Immature natural killer cell (primary cell): ENCODE measurements around the gene GXYLT2. TPM values are rescaled to one million over a fixed set of nuclear protein-coding genes. Genes with fewer than 3 reads are reported as not detected.
"Not testable (repeated sequence)": the region's sequence is repeated elsewhere in the genome, so short reads cannot be mapped to it uniquely, and the experiment has no call there.

Source experiments
- DNase-seq, 3 donors: peaks; one replicate each; pipeline ENCODE4 v3.0.0; 2022; ENCODE audit warnings: mixed read lengths in 1 of 3
- H3K27ac Mint-ChIP-seq, 6 donors: one replicate each; pipeline ENCODE4 v1.8.0; 2020; ENCODE audit warnings: mixed read lengths in 6 of 6, mild to moderate bottlenecking in 5 of 6, inconsistent platforms in 4 of 6, moderate library complexity in 3 of 6
- H3K27me3 Mint-ChIP-seq, 3 donors: one replicate each; pipeline ENCODE4 v1.8.0; 2020 to 2021; ENCODE audit warnings: low read depth in 3 of 3, mild to moderate bottlenecking in 3 of 3, mixed read lengths in 3 of 3, moderate library complexity in 3 of 3, inconsistent platforms in 1 of 3
- H3K36me3 Mint-ChIP-seq, 3 donors: one replicate each; pipeline ENCODE4 v1.8.0; 2020; ENCODE audit warnings: mixed read lengths in 3 of 3, inconsistent platforms in 2 of 3, mild to moderate bottlenecking in 2 of 3
- H3K4me1 Mint-ChIP-seq, 2 donors: one replicate each; pipeline ENCODE4 v1.8.0; 2020; ENCODE audit warnings: inconsistent platforms in 2 of 2, mild to moderate bottlenecking in 2 of 2, mixed read lengths in 2 of 2, moderate library complexity in 1 of 2
- H3K4me3 Mint-ChIP-seq, 5 donors: one replicate each; pipeline ENCODE4 v1.8.0; 2020; ENCODE audit warnings: mild to moderate bottlenecking in 5 of 5, mixed read lengths in 5 of 5, inconsistent platforms in 3 of 5, moderate library complexity in 3 of 5
- H3K9me3 Mint-ChIP-seq, 6 donors: one replicate each; pipeline ENCODE4 v1.8.0; 2020; ENCODE audit warnings: mild to moderate bottlenecking in 6 of 6, mixed read lengths in 6 of 6, inconsistent platforms in 4 of 6, moderate library complexity in 3 of 6
- polyA plus RNA-seq, 3 donors: library from polyadenylated mRNA; unstranded; fragments of 300-500 nt; fragmentation: Illumina TruSeq; gene quantifications; one replicate each; pipeline ENCODE4 v1.2.3, GENCODE V29; 2021

The GXYLT2 gene
- polyA plus RNA-seq, 3 donors from 2014 or later = not detected

DNA sequence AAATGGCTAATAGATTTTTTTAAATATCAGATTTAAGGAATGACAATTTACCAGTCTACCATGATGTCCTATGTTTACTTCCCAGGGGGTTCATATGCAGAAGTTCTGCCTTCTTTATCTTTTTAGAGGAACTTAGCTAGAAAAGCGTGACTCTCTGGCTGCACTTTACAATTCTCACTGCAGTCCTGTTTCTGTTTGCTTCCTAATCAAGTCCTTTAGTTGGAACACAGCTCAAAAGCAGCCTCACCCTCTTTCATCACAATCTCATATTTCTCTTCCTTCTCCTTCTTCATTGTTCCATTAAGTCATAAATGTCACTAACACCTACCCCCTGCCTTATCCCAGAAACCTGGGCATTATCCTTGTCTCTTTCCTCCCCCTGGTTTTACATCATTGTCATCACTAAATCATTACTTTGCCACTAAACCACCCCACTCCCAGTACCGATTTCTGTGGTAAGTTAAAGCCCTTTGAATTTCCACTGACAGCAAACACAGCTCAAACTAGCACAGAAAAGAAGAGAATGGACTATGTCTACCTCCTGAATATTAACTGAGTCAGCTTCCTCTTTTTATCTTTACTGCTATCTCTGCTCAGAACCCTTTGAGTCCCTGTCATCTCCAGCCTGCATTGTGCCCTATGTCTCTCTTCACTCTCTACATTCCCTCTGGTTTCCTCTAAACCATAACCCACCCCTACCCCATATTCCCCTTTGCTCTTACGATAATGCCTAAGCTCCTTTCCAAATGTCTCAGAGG lies 94.9 kb downstream of the GXYLT2 start:
- peaks cover 2 to 14% (median 8%) of the 10 kb centered on the region in 6 donors for H3K9me3 Mint-ChIP-seq
- H3K27me3 Mint-ChIP-seq = peaks cover 0 to 11% (median 3%) of the 10 kb centered on the region in 3 donors
- no peak overlapping the region for H3K27ac Mint-ChIP-seq
- H3K4me1 Mint-ChIP-seq = no peaks in the 10 kb centered on the region
- peaks cover 3 to 5% (median 3%) of the 10 kb centered on the region in 3 donors for H3K36me3 Mint-ChIP-seq
- DNase-seq = no peak
- H3K4me3 Mint-ChIP-seq = no peak overlapping the region

DNA sequence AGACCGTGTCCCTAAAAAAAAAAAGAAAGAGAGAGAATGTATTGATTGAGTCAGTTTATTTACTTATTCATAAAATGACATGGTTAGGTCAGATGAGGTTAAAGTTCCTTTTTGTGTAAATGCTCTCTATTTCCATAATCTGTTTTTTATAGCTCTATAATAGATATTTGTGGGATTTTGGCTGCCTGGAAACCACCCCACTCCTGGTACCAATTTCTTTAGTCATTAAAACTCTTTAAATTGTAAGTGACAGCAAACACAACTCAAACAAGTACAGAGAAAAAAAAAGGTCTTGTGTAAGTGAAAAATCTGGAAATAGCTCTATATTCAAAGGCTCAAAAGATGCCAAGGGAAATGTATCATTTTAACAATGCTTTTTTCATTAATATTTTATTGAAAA lies 97.7 kb downstream of the GXYLT2 start:
- Mint-ChIP-seq H3K27me3 (peaks cover 0 to 7% (median 3%) of the 10 kb centered on the region in 3 donors), H3K9me3 (peaks cover 2 to 14% (median 8%) of the 10 kb centered on the region in 6 donors), H3K36me3 (peaks cover 3 to 5% (median 3%) of the 10 kb centered on the region in 3 donors), H3K27ac (no peak overlapping the region), H3K4me1 (no peaks in the 10 kb centered on the region), H3K4me3 (no peak overlapping the region)
- no peak for DNase-seq

DNA sequence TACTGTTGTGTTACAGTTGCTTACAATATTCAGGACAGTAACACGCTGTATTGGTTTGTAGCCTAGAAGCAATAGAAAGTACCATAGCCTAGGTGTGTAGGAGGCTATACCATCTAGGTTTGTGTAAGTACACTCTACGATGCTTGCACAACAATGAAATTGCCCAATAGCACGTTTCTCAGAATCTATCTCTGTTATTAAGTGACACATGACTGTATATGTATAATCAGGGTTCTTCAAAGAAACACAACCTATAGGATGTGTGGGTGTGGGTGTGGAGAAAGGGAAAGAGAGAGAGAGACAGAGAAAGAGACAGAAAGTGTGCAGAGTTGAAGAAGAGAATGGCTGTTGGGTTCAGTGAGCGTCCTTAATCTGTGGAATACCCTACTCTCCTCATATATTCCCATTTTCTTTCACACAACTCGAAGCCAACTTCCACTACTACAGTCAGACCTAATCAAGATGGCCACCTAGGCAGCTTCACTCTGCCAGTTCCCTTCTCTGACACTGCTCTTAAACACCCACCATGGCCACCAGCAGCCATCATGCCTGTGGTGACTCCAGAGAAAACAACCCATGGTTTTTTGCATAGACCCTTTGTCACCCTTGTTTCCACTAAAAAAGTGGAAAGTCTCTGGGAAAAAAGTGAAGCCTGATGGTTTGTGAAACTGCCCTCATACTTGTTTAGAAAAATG lies 103.0 kb downstream of the GXYLT2 start:
- Mint-ChIP-seq H3K27ac (no peak overlapping the region), H3K4me3 (no peak overlapping the region), H3K27me3 (peaks cover 1 to 2% (median 2%) of the 10 kb centered on the region in 3 donors), H3K4me1 (peaks cover 0 to 5% of the 10 kb centered on the region in 2 donors), H3K36me3 (peaks cover 3 to 4% (median 3%) of the 10 kb centered on the region in 3 donors), H3K9me3 (peaks cover 0 to 5% (median 4%) of the 10 kb centered on the region in 6 donors)
- DNase-seq = no peak

DNA sequence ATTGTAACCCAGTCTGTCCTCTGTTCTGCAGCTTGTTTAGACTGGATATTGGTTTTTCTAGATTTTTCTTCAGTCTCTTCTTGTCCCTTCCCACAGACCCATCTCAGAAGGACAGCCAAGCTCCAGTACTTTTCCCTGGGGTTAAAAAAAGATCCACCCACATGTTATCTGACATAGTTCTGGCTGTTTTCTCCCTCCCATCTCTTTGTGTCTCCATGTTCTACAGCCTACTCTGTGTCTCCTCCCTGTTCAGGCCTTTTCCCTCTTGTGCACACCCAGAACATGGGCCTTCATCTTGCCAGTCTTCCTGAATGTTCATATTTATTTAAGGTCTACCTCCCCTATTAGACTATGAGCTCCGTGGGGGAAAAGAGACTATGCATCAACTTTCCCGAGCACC lies 103.7 kb downstream of the GXYLT2 start:
- peaks cover 3 to 5% of the 10 kb centered on the region in 2 donors for H3K4me1 Mint-ChIP-seq
- H3K9me3 Mint-ChIP-seq = peaks cover 0 to 4% (median 0%) of the 10 kb centered on the region in 6 donors
- no peak overlapping the region for H3K27ac Mint-ChIP-seq
- no peaks in the 10 kb centered on the region for H3K36me3 Mint-ChIP-seq
- H3K4me3 Mint-ChIP-seq = no peak overlapping the region
- peaks cover 2 to 3% (median 2%) of the 10 kb centered on the region in 3 donors for H3K27me3 Mint-ChIP-seq
- no peak for DNase-seq

DNA sequence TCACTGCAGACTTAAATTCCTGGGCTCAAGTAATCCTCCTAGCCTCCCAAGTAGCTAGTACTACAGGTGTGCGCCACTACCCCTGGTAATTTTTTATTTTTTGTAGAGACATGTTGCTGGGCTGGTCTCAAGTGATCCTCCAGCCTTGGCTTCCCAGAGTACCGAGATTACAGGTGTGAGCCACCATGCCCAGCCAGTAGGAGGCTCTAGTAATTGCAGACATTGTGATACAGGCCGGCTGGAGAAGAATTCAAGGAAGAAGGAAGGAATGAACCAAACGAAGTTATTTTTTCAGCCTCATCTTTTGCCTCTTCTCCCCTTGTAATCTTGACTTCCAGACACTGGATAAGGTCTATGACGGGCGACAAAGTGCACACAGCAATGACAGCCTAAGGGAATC lies 105.5 kb downstream of the GXYLT2 start:
- H3K36me3 Mint-ChIP-seq = no peaks in the 10 kb centered on the region
- DNase-seq = no peak
- no peak overlapping the region for H3K4me3 Mint-ChIP-seq
- no peaks in the 10 kb centered on the region for H3K9me3 Mint-ChIP-seq
- peaks cover 12 to 18% of the 10 kb centered on the region in 2 donors for H3K4me1 Mint-ChIP-seq
- peaks cover 2 to 8% (median 6%) of the 10 kb centered on the region in 3 donors for H3K27me3 Mint-ChIP-seq
- peak overlapping the region in 1 of 6 donors; percentile 18 for H3K27ac Mint-ChIP-seq

DNA sequence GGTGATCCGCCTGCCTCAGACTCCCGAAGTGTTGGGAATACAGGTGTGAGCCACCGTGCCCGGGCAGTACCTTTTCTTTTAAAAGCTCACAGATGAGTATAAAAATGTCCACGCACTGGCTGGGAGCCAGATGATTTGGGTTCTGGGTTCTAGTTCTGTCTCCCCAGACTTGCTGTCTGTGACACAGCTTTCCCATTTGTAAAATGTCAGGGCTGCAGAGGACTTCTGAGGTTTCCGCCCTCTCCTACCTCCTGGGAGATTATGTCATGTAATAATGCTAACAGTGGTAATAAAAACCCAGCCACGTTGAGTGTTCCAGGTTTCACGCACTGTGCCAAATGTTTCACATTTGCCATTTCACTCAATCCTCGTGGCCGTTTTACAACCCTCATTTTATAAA lies 107.5 kb downstream of the GXYLT2 start:
- peaks cover 2 to 8% (median 6%) of the 10 kb centered on the region in 3 donors for H3K27me3 Mint-ChIP-seq
- H3K36me3 Mint-ChIP-seq = peaks cover 0 to 5% (median 0%) of the 10 kb centered on the region in 3 donors
- H3K4me1 Mint-ChIP-seq = peaks cover 32 to 37% of the 10 kb centered on the region in 2 donors
- H3K9me3 Mint-ChIP-seq = no peaks in the 10 kb centered on the region
- H3K4me3 Mint-ChIP-seq = peak overlapping the region in 4 of 5 donors; percentile 59 to 91 (median 70)
- H3K27ac Mint-ChIP-seq = peak overlapping the region; percentile 40 to 91 (median 72)
- DNase-seq = no peak

DNA sequence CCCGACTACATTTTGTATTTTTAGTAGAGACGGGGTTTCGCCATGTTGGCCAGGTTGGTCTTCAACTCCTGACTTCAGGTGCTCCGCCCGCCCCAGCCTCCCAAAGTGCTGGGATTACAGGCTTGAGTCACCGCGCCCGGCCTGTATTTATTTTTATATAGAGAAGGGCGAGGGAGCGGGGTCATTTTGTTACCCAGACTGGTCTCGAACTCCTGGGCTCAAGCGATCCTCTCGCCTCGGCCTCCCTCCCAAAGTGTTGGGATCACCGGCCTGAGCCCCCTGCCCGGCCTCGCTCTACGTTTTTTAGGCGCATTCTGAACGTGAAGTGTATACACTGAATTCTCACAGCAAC lies 108.3 kb downstream of the GXYLT2 start:
- peak overlapping the region; percentile 83 to 95 (median 91) for H3K4me3 Mint-ChIP-seq
- H3K9me3 Mint-ChIP-seq = no peaks in the 10 kb centered on the region
- peaks cover 0 to 7% (median 6%) of the 10 kb centered on the region in 3 donors for H3K27me3 Mint-ChIP-seq
- peaks cover 0 to 6% (median 0%) of the 10 kb centered on the region in 3 donors for H3K36me3 Mint-ChIP-seq
- peaks cover 38 to 45% of the 10 kb centered on the region in 2 donors for H3K4me1 Mint-ChIP-seq
- H3K27ac Mint-ChIP-seq = peak overlapping the region; percentile 88 to 97 (median 92)
- no peak for DNase-seq

DNA sequence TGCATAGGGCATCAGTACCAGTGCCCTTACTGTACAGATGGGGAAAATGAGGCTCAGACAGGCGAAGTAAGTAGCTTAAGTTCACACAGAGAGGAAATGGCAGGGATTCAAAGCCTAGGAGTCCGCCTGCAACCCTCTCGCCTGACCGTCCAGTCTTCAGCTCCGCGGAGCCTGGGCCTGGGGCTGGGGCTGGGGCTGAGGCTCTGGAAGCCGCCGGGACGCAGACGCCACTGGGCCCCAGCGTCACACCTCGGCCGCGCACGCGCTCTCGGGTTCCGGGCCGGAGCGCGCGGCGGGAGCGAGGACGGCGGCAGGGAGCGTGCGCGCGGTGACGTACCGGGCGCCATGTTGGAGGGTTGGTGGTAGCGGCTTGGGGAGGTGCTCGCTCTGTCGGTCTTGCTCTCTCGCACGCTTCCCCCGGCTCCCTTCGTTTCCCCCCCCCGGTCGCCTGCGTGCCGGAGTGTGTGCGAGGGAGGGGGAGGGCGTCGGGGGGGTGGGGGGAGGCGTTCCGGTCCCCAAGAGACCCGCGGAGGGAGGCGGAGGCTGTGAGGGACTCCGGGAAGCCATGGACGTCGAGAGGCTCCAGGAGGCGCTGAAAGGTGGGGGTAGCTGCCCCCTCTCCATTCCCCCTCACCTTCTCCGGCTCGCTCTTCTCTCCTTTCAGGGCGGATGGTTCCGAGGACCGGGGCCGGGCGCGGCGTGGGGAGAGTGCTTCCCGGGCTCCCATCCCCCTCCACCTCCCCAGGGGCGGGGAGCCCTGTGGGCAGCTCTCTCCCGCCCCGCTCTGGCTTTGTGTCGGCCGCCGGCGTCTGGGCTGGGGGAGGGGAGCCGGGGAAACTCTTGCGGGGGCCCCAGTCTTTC lies 108.9 kb downstream of the GXYLT2 start, which contains the start of gene PPP4R2:
Gene PPP4R2 (plus strand): TSS at position 339 of the 861 bp plus-strand sequence. CDS start 227 bp downstream, at position 566.
- Mint-ChIP-seq H3K27ac (peak within 1 kb of the TSS; percentile 91 to 97 (median 96)), H3K4me3 (peak within 1 kb of the TSS; percentile 83 to 95 (median 91)), H3K4me1 (peaks cover 43 to 51% of the 10 kb centered on the region in 2 donors), H3K27me3 (peaks cover 0 to 7% (median 6%) of the 10 kb centered on the region in 3 donors), H3K9me3 (no peaks in the 10 kb centered on the region), H3K36me3 (peaks cover 0 to 6% (median under 1%) of the 10 kb centered on the region in 3 donors)
- DNase-seq = peak; percentile 93 to 94 (median 94)

DNA sequence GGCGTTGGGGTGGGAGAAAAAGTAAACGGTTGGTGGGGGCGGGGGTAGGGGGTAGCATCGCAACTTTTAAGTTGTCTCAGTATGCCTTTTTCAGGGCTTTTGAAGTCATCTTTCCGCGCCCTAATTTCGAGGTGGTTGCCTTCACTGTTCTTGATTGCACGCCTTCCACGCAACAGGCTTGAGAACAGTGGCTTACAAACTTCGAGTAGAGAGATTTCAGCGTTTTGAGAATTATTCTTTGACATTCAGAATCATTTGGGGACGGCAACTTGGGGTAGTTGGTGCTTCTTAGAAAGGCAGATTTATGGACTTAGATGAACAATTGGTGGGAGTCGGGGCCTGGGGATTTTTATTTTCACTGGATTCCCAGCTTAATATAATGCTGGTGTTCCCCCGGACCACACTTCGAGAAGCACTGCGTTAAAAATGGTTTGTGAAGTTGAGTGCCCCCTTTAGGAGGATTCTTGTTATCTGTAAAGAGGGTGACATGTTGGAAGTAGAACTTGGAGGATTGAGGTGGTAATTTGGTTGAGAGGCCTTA lies 109.6 kb downstream of the GXYLT2 start:
- peaks cover 47 to 58% of the 10 kb centered on the region in 2 donors for H3K4me1 Mint-ChIP-seq
- no peaks in the 10 kb centered on the region for H3K9me3 Mint-ChIP-seq
- H3K36me3 Mint-ChIP-seq = peaks cover 0 to 6% (median 4%) of the 10 kb centered on the region in 3 donors
- H3K27me3 Mint-ChIP-seq = peaks cover 0 to 7% (median 6%) of the 10 kb centered on the region in 3 donors
- H3K27ac Mint-ChIP-seq = peak overlapping the region; percentile 91 to 97 (median 96)
- peak overlapping the region; percentile 83 to 95 (median 91) for H3K4me3 Mint-ChIP-seq
- peak; percentile 28 to 41 (median 37) for DNase-seq

DNA sequence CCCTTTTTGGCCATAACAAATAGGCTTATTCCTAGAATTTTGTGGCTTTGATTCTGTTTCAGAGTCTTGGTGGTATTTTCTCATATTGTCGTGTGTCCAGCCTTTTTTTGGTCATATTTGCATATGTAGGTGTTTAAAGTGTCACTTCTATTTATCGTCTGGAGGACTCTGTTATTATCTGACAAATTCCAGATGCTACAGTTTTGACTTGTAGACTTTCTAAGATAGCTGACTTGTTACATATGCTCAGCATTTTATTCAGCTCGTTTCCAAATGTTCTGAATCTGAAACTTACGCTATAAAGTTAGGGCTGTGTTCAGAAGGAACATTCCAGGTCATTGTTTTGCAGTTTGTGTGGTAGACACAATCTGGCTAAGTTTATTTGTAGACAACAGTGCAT lies 110.6 kb downstream of the GXYLT2 start:
- no peak for DNase-seq
- Mint-ChIP-seq H3K9me3 (no peaks in the 10 kb centered on the region), H3K27me3 (peaks cover 0 to 7% (median 6%) of the 10 kb centered on the region in 3 donors), H3K36me3 (peaks cover 4 to 11% (median 5%) of the 10 kb centered on the region in 3 donors), H3K27ac (peak overlapping the region; percentile 50 to 76 (median 68)), H3K4me3 (peak overlapping the region; percentile 33 to 70 (median 51)), H3K4me1 (peaks cover 52 to 67% of the 10 kb centered on the region in 2 donors)

DNA sequence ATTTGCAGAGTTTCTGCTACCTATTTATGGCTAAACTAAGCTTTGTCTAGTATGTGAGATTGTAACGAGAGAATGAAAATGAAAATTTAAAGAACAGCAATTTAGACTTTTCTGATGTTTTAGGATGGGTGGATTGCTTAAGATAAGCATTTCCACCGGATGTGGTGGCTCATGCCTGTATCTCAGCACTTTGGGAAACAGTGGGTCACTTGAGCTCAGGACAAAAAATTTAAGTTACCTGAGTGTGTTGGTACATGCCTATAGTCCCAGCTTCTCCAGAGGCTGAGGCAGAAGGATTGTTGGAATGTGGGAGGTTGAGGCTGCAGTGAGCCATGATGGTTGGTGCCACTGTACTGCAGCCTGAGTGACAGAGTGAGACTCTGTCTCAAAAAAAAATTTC lies 112.1 kb downstream of the GXYLT2 start:
- Mint-ChIP-seq H3K4me3 (peak overlapping the region; percentile 47 to 76 (median 53)), H3K9me3 (no peaks in the 10 kb centered on the region), H3K4me1 (peaks cover 63 to 80% of the 10 kb centered on the region in 2 donors), H3K27me3 (peaks cover 0 to 7% (median 6%) of the 10 kb centered on the region in 3 donors), H3K36me3 (peaks cover 4 to 15% (median 10%) of the 10 kb centered on the region in 3 donors), H3K27ac (peak overlapping the region; percentile 59 to 84 (median 74))
- DNase-seq = no peak

DNA sequence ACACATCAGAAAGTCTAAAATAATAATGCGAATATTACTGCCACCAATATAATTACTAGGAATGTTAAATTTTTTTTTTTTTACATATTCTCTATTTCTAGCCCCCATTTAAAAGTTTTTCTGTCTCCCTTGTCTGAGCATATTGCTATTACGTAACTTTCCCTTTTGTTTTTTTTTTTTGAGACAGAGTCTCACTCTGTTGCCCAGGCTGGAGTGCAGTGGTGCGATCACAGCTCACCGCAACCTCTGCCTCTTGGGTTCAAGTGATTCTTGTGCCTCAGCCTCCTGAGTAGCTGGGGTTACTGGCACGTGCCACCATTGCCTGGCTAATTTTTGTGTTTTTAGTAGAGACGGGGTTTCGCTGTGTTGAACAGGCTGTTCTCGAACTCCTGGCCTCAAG lies 115.2 kb downstream of the GXYLT2 start:
- Mint-ChIP-seq H3K4me1 (peaks cover 71 to 94% of the 10 kb centered on the region in 2 donors), H3K36me3 (peaks cover 7 to 22% (median 16%) of the 10 kb centered on the region in 3 donors), H3K4me3 (peak overlapping the region in 1 of 5 donors; percentile 58), H3K27ac (peak overlapping the region in 3 of 6 donors; percentile 58 to 62 (median 61))
- H3K27me3 Mint-ChIP-seq, H3K9me3 Mint-ChIP-seq, DNase-seq: not testable (repeated sequence)

DNA sequence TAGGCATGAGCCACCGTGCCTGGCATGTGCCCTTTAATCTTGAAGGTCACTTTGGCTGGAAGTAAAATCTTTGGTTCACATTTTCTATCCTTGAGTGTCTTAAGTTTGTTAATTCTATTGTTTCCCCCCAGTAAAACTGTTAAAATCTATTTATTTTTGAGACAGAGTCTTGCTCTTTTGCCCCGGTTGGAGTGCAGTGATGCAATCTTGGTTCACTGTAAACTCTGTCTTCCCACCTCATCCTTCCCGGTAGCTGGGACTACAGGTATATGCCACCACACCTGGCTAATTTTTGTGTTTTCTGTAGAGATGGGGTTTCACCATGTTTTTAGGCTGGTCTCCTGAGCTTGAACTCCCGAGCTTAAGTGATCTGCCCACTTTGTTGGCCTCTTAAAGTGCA lies 116.5 kb downstream of the GXYLT2 start:
- DNase-seq = no peak
- Mint-ChIP-seq H3K27ac (peak overlapping the region; percentile 8 to 51 (median 34)), H3K27me3 (no peaks in the 10 kb centered on the region), H3K9me3 (no peaks in the 10 kb centered on the region), H3K36me3 (peaks cover 7 to 22% (median 16%) of the 10 kb centered on the region in 3 donors), H3K4me1 (peaks cover 72 to 94% of the 10 kb centered on the region in 2 donors), H3K4me3 (peak overlapping the region in 1 of 5 donors; percentile 41)
